ENCODE data around the gene ZNF841. TPM values are rescaled to one million over a fixed set of nuclear protein-coding genes. Genes with fewer than 3 reads are reported as not detected.

ZNF841 gene
- 1.5 to 2.0 TPM (median 1.8 TPM) in 5 replicates for total RNA-seq (2022; extraction: Qiagen RNA extraction; ENCODE audit: low read depth)

DNA sequence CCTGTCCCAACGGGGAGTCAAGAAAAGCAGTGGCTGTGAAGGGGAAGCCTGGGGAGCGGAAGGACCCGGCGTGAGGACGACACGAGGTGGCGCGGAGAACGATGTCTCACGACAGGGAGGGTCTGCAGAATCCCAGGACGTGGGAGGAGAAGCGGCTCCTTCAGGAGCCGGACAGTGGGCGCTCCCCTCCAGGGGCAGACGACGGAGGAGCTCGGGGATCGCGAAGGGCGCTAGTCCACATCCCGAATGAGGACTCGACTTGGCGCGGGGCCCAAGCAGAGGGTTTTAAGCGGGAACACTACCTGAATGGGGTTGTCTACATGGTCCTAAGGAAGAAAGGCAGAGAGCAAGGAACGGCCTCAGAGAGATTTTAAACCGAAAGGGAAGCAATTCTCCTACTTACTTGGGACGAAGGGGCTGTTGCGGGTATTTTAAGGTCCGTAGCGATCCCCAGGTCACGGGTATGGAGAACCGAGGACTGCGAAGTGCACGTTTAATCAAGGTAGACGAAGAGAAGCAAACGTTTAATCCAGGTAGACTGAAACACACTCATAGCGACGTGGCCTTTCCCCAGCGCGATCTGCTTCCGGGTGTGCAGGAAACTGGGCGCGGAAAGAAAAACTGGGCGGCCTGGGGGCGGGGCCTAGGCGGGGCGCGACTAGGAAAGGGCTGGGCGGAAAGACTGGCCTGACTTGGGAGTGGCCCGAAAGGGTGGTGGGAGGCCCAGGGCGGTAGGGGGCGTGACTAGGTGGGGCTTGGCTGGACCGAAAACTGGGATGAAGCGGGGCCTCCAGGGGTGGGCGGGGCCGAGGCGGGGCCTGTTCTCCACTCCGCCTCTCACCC is at the start of gene ZNF841:
TSS of gene ZNF841 (minus strand) at position 594 of the 843 bp plus-strand sequence. CDS start 10,964 bp downstream, outside the sequence.

DNA sequence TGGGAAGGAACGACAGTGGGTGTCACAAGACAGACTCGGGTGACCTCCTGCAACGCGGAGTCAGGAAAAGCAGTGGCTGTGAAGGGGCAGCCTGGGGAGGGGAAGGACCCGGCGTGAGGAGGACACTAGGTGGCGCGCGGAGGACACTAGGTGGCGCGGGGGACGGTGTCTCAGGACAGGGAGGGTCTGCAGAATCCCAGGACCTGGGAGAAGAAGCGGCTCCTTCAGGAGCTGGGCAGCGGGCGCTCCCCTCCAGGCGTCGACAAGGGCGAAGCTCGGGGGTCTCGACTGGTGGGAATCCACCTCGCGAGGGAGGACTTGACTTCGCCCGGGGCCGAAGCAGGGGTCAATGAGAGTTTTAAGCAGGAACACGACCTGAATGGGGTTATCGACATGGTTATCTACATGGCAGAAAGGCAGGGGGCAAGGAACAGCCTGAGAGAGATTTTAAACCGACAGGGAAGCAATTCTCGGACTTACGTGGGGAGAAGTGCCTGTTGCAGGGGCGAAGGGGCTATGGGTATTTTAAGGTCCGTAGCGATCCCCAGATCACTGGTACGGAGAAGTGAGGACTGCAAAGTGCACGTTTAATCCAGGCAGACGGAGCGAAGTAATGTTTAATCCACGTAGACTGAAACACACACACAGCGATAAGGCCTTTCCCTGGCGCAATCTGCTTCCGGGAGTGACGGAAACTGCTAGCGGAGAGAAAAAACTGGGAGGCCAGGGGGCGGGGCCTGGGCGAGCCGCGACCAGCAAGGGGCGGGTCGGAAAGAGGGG is 43.9 kb upstream of the ZNF841 start, which contains the start of gene ZNF616:
TSS of gene ZNF616 (minus strand) at position 687 of the 780 bp plus-strand sequence. CDS start 9,426 bp downstream, outside the sequence.

DNA sequence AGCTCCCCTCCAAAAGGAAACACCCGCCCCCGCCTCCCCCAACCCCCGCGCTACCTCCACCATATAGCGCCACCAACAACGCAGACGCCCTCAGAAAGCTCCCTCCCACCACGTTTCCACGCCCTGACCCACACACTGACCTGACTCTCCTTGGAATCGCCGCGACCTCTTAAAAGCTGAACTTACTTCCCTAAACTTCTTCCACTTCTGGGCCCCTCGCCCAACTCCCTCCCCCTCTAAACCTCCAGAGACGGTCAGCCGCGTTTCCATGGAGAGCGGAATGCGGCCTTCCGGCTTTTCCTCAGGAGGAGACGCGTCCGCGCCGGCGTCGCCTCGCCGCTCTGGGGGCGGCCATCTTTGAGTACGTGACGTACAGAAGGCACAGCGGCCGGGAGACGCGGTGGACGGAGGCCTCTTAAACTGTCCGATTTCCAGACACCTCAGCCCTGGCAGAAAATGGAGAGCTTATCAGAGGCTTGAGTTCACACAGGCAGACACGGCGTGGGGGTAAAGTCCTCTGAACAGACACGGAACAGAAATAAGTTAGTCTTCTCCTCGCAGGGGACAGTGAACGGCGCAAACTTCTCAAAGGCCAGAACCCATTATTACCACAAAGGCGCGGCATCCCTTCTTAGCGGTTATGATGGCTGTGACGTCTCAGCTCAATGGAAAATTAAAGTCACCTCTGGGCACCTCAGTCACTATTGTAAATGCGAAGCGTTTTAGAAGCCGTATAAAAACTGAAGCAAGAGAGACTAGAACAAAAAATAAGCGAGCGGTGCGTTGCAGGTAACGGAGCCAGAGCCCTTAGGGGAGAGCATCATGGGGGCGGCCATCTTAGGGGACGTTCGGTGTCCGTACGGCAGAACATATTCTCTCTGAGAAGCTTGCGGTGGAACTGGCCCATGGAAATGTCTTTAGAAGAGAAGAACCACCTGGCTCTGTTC is 46.7 kb downstream of the ZNF841 start, which contains the start of gene ZNF432:
TSS of gene ZNF432 (minus strand) at position 284 of the 947 bp plus-strand sequence. CDS start 1,970 bp downstream, outside the sequence.

DNA sequence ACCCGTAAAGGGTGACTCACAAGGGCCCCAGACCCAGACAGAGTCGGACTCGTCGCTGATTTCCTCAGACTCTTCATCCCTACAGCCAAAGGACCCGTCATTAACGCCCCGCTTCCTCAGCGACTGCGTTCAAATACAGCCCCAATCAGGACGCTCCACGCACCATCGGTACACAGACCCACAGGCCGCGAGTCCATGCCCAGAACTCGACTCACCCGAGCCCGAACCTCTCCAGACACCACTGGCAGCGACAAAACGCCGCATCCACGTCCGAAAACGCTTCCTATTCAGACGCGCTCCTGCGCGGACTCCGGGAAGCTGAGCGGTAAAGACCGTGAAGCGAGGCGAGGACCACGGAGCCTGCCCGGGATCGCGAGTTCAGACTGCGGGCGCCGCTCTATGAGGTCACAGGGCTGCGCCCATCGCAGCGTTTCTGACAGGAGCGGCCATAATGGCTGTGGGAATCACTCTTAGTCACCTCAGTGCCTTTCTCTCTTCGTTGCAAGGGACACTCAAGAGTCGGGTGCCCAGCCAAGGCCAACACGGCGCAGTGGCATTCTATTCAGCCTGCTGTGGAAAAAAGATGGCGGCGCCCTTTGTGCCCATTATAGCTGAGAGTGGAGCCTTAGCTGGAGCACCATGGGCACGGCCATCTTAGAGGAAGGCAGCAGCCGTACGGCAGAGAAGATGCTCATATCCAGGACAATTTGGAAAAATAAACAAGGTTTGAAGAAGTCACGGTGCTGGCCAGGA is 67.4 kb downstream of the ZNF841 start, which contains the start of gene ZNF614:
TSS of gene ZNF614 (minus strand) at position 353 of the 753 bp plus-strand sequence. CDS start 2,634 bp downstream, outside the sequence.

Other genes starting within 250 kb of the ZNF841 start
- 0.05 to 0.10 TPM in 2 of 5 replicates, not detected in the others for gene ZNF577, start 207.8 kb downstream of the ZNF841 start, total RNA-seq (2022; extraction: Qiagen RNA extraction; ENCODE audit: low read depth)
- 0.11 to 0.26 TPM (median 0.17 TPM) in 5 replicates for gene ZNF649, start 190.7 kb downstream of the ZNF841 start, total RNA-seq (2022; extraction: Qiagen RNA extraction; ENCODE audit: low read depth)
- 0.67 to 1.2 TPM (median 0.91 TPM) in 5 replicates for gene ZNF613, start 168.3 kb downstream of the ZNF841 start, total RNA-seq (2022; extraction: Qiagen RNA extraction; ENCODE audit: low read depth)
- 3.9 to 6.2 TPM (median 5.1 TPM) in 5 replicates for gene ZNF350, start 108.9 kb downstream of the ZNF841 start, total RNA-seq (2022; extraction: Qiagen RNA extraction; ENCODE audit: low read depth)
- gene ZNF615, start 87.6 kb downstream of the ZNF841 start, total RNA-seq (2022; extraction: Qiagen RNA extraction; ENCODE audit: low read depth), result 2.1 to 5.3 TPM (median 3.3 TPM) in 5 replicates
- gene ZNF614, start 67.4 kb downstream of the ZNF841 start, total RNA-seq (2022; extraction: Qiagen RNA extraction; ENCODE audit: low read depth), result 1.9 to 3.5 TPM (median 3.1 TPM) in 5 replicates
- gene ZNF432, start 46.9 kb downstream of the ZNF841 start, total RNA-seq (2022; extraction: Qiagen RNA extraction; ENCODE audit: low read depth), result 0.84 to 1.9 TPM (median 1.8 TPM) in 5 replicates
- gene ZNF616, start 44.2 kb upstream of the ZNF841 start, total RNA-seq (2022; extraction: Qiagen RNA extraction; ENCODE audit: low read depth), result 0.45 to 1.2 TPM (median 0.82 TPM) in 5 replicates
- gene ZNF836, start 75.9 kb upstream of the ZNF841 start, total RNA-seq (2022; extraction: Qiagen RNA extraction; ENCODE audit: low read depth), result 0.26 to 1.1 TPM (median 0.93 TPM) in 5 replicates
- 184 to 327 TPM (median 302 TPM) in 5 replicates for gene PPP2R1A, start 94.3 kb upstream of the ZNF841 start, total RNA-seq (2022; extraction: Qiagen RNA extraction; ENCODE audit: low read depth)
- 5.3 to 13.6 TPM (median 9.6 TPM) in 5 replicates for gene ZNF766, start 173.8 kb upstream of the ZNF841 start, total RNA-seq (2022; extraction: Qiagen RNA extraction; ENCODE audit: low read depth)
- 6.8 to 20.4 TPM (median 16.3 TPM) in 5 replicates for gene ZNF480, start 201.4 kb upstream of the ZNF841 start, total RNA-seq (2022; extraction: Qiagen RNA extraction; ENCODE audit: low read depth)
- 0.06 TPM in 1 of 5 replicates, not detected in the others for gene ZNF610, start 240.5 kb upstream of the ZNF841 start, total RNA-seq (2022; extraction: Qiagen RNA extraction; ENCODE audit: low read depth)